GM10847 (cell line): Measurements from ENCODE around the gene AK5.

Experiments used
- POLR2A ChIP-seq: IDR thresholded peaks from 2 replicates; pipeline ENCODE4 v1.6.1; 2011; ENCODE audit not compliant: insufficient read length; ENCODE audit errors: extremely low read depth

Gene AK5

GRCh38 chr1:77428068-77428467 lies 146.2 kb downstream of the AK5 start:
- no peak for TF ChIP-seq POLR2A

GRCh38 chr1:77430966-77431690 lies 149.3 kb downstream of the AK5 start:
- no peak for TF ChIP-seq POLR2A

- no peak for TF ChIP-seq POLR2A
Observed at GRCh38 chr1:77433934-77434333, 152.1 kb downstream of the AK5 start.

GRCh38 chr1:77434967-77435366 lies 153.1 kb downstream of the AK5 start:
- no peak for TF ChIP-seq POLR2A

GRCh38 chr1:77438236-77438913 lies 156.6 kb downstream of the AK5 start:
- no peak for TF ChIP-seq POLR2A

- TF ChIP-seq POLR2A, result no peak
Observed at GRCh38 chr1:77446841-77447555, 165.2 kb downstream of the AK5 start.

GRCh38 chr1:77447669-77448068 lies 165.8 kb downstream of the AK5 start:
- TF ChIP-seq POLR2A, result no peak

GRCh38 chr1:77459881-77460280 lies 178.1 kb downstream of the AK5 start:
- TF ChIP-seq POLR2A, result no peak

GRCh38 chr1:77461691-77462090 lies 179.9 kb downstream of the AK5 start:
- TF ChIP-seq POLR2A, result no peak

GRCh38 chr1:77463216-77463615 lies 181.4 kb downstream of the AK5 start:
- no peak for TF ChIP-seq POLR2A

- no peak for TF ChIP-seq POLR2A
Observed at GRCh38 chr1:77465139-77465538, 183.3 kb downstream of the AK5 start.

GRCh38 chr1:77465922-77466321 lies 184.1 kb downstream of the AK5 start:
- TF ChIP-seq POLR2A, result no peak

GRCh38 chr1:77467021-77467595 lies 185.3 kb downstream of the AK5 start:
- no peak for TF ChIP-seq POLR2A

GRCh38 chr1:77467741-77468140 lies 185.9 kb downstream of the AK5 start:
- TF ChIP-seq POLR2A, result no peak

GRCh38 chr1:77468257-77468948 lies 186.6 kb downstream of the AK5 start:
- TF ChIP-seq POLR2A, result no peak
